Breast epithelium (tissue), 3 donors: ENCODE measurements around the gene LRCOL1.

ENCODE experiments used
- POLR2A ChIP-seq: fragments of 450-650 bp; IDR thresholded peaks from one replicate; pipeline ENCODE4 v1.6.1; 2016; ENCODE audit warnings: antibody characterized with exemption, mild to moderate bottlenecking, moderate library complexity
- POLR2AphosphoS5 ChIP-seq, 3 donors: sonication (generic); formaldehyde crosslinking; IDR thresholded peaks; one replicate each; pipeline ENCODE4 v1.6.1; 2017; ENCODE audit warnings: antibody characterized with exemption in 3 of 3
- TF ChIP-seq, protein P1 (sequence below), 3 donors: fragments of 450-650 bp; IDR thresholded peaks; one replicate each; pipeline ENCODE4 v1.5.1; 2016 to 2017; ENCODE audit warnings: antibody characterized with exemption in 3 of 3, mild to moderate bottlenecking in 3 of 3, moderate library complexity in 3 of 3

DNA sequence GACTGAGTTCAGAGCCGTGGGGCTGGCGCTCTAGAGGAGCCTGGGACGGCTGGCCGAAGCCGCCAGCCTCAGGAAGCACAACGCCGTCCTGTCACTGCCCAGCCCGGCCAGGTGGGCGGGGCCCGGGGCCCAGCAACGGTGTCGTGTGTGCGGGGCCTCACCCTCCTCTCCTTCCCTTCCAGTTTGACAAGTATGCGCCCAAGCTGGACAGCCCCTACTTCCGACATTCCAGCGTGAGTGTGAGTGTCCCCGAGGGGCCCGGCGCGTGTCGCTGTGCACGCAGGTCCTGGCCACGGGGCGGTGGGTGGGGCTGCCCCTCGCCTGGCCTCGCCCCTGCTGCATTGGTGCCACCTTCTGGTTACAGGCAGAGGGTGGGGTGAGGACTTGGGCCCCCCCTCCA, 38.3 kb downstream of the LRCOL1 start:
- TF ChIP-seq, protein P1, sequence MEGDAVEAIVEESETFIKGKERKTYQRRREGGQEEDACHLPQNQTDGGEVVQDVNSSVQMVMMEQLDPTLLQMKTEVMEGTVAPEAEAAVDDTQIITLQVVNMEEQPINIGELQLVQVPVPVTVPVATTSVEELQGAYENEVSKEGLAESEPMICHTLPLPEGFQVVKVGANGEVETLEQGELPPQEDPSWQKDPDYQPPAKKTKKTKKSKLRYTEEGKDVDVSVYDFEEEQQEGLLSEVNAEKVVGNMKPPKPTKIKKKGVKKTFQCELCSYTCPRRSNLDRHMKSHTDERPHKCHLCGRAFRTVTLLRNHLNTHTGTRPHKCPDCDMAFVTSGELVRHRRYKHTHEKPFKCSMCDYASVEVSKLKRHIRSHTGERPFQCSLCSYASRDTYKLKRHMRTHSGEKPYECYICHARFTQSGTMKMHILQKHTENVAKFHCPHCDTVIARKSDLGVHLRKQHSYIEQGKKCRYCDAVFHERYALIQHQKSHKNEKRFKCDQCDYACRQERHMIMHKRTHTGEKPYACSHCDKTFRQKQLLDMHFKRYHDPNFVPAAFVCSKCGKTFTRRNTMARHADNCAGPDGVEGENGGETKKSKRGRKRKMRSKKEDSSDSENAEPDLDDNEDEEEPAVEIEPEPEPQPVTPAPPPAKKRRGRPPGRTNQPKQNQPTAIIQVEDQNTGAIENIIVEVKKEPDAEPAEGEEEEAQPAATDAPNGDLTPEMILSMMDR (IDR thresholded peaks at IDR 0.05): no peak
- TF ChIP-seq POLR2A: no peak
- no peak for TF ChIP-seq POLR2AphosphoS5 (IDR thresholded peaks at IDR 0.05)
